GM18519 (cell line): ENCODE measurements around the gene PRSS56.

ENCODE experiments used
- ATAC-seq: cut with Tn5 transposase; IDR thresholded peaks from one replicate; pipeline ENCODE4 v1.9.1; 2021; ENCODE audit warnings: mild to moderate bottlenecking, moderate library complexity; ENCODE audit not compliant: unreplicated experiment, low FRiP score

The PRSS56 gene

GRCh38 chr2:232485757-232486557, 34.2 kb upstream of the PRSS56 start:
- ATAC-seq, result no peak

GRCh38 chr2:232486558-232487384, 33.4 kb upstream of the PRSS56 start:
- ATAC-seq, result no peak

- ATAC-seq, result no peak
Observed at GRCh38 chr2:232487385-232488096, 32.6 kb upstream of the PRSS56 start, which contains the start of gene ECEL1. Gene ECEL1, minus strand, starts transcription at chr2:232487834. Its CDS starts 1,181 bp downstream, at chr2:232486653.

- no peak for ATAC-seq
Observed at GRCh38 chr2:232488097-232488711, 32.0 kb upstream of the PRSS56 start.

GRCh38 chr2:232488721-232489300, 31.4 kb upstream of the PRSS56 start:
- no peak for ATAC-seq

GRCh38 chr2:232489516-232490220, 30.5 kb upstream of the PRSS56 start:
- ATAC-seq, result no peak

- no peak for ATAC-seq
Observed at GRCh38 chr2:232490221-232491138, 29.7 kb upstream of the PRSS56 start.

GRCh38 chr2:232491139-232491780, 28.9 kb upstream of the PRSS56 start:
- ATAC-seq, result no peak

- ATAC-seq, result no peak
Observed at GRCh38 chr2:232492236-232492848, 27.8 kb upstream of the PRSS56 start.

- ATAC-seq, result no peak
Observed at GRCh38 chr2:232492963-232493700, 27.1 kb upstream of the PRSS56 start.

GRCh38 chr2:232493701-232494474, 26.3 kb upstream of the PRSS56 start:
- no peak for ATAC-seq

- ATAC-seq, result no peak
Observed at GRCh38 chr2:232494542-232494941, 25.6 kb upstream of the PRSS56 start.

- ATAC-seq, result no peak
Observed at GRCh38 chr2:232495292-232495691, 24.9 kb upstream of the PRSS56 start.

GRCh38 chr2:232496501-232497270, 23.5 kb upstream of the PRSS56 start:
- no peak for ATAC-seq

- no peak for ATAC-seq
Observed at GRCh38 chr2:232497348-232497747, 22.8 kb upstream of the PRSS56 start.
